ENCODE results near the gene TEX14. TPM values are rescaled to one million over a fixed set of nuclear protein-coding genes. Genes with fewer than 3 reads are reported as not detected.

TEX14 gene
- 1 to 10 TPM in 1 of 7 donors, under 1 TPM in 6; 0.11 to 1.0 (median 0.24) TPM for total RNA-seq
- polyA plus RNA-seq: under 1 TPM; 0.34 to 0.48 TPM
- long read RNA-seq, donor 1: 0 reads
- long read RNA-seq, donor 2, full-length matches to known transcripts: 1 of 1 reads
- long read RNA-seq, donor 2, partial matches to known transcripts: 0 of 1 reads
- long read RNA-seq, donor 2, other reads (novel, unspliced or antisense): 0 of 1 reads
- long read RNA-seq, donor 3: 0 reads

GRCh38 chr17:58691701-58692238 is at the start of gene TEX14:
TSS of gene TEX14 (minus strand) at chr17:58692045. CDS start at chr17:58652001, 40,044 bp downstream.
- peak within 1 kb of the TSS; percentile 67 for H3K4me3 ChIP-seq
- 78 to 84% (median 79%) methylated on average over 18 to 19 of the region's 19 CpGs for WGBS, 3 donors
- H3K4me1 ChIP-seq (ENCODE audit: insufficient read depth): peaks cover 2% of the 10 kb centered on the region
- no peaks in the 10 kb centered on the region for H3K9me3 ChIP-seq
- no peaks in the 10 kb centered on the region for H3K36me3 ChIP-seq
- peak within 1 kb of the TSS; percentile 15 to 85 for H3K27ac ChIP-seq
- peak; percentile 13 to 50 (median 32) for DNase-seq
- intact Hi-C loops (cut with DNase I): loop anchor here in 1 of 4 donors (5.0 to 10.0 kb wide), 2 partner anchors 64 to 107 kb away; no protein-coding TSS in a partner anchor
- H3K27me3 ChIP-seq: no peaks in the 10 kb centered on the region
- no peak for TF ChIP-seq EP300 (IDR thresholded peaks at IDR 0.05)
- TF ChIP-seq CTCF (IDR thresholded peaks at IDR 0.05): no peak
- no peak for TF ChIP-seq POLR2A (IDR thresholded peaks at IDR 0.05)

GRCh38 chr17:58741121-58741625 is 49.3 kb upstream of the TEX14 start:
- no peak for DNase-seq
- WGBS, 3 donors: 87 to 90% (median 89%) methylated on average over 8 of the region's 8 CpGs
- Histone ChIP-seq H3K27ac (no peak overlapping the region), H3K4me1 (ENCODE audit: insufficient read depth) (no peaks in the 10 kb centered on the region), H3K27me3 (no peaks in the 10 kb centered on the region), H3K4me3 (no peak overlapping the region), H3K9me3 (no peaks in the 10 kb centered on the region), H3K36me3 (no peaks in the 10 kb centered on the region)
- TF ChIP-seq POLR2A (IDR thresholded peaks at IDR 0.05) (no peak), EP300 (IDR thresholded peaks at IDR 0.05) (no peak), CTCF (IDR thresholded peaks at IDR 0.05) (no peak)
- intact Hi-C loops (cut with DNase I): no loop called here

- no peak for DNase-seq
- Histone ChIP-seq H3K9me3 (no peaks in the 10 kb centered on the region), H3K27me3 (no peaks in the 10 kb centered on the region), H3K4me1 (ENCODE audit: insufficient read depth) (no peaks in the 10 kb centered on the region), H3K36me3 (no peaks in the 10 kb centered on the region), H3K27ac (no peak overlapping the region), H3K4me3 (no peak overlapping the region)
- no peak for TF ChIP-seq CTCF (IDR thresholded peaks at IDR 0.05)
- no peak for TF ChIP-seq POLR2A (IDR thresholded peaks at IDR 0.05)
- TF ChIP-seq EP300 (IDR thresholded peaks at IDR 0.05): no peak
- WGBS, 3 donors: 65 to 77% (median 65%) methylated on average over 3 of the region's 3 CpGs
- intact Hi-C loops (cut with DNase I): no loop called here
Measured at GRCh38 chr17:58734811-58735210, 43.0 kb upstream of the TEX14 start.

GRCh38 chr17:58734040-58734439 is 42.2 kb upstream of the TEX14 start:
- TF ChIP-seq POLR2A (IDR thresholded peaks at IDR 0.05): no peak
- no peak for TF ChIP-seq CTCF (IDR thresholded peaks at IDR 0.05)
- TF ChIP-seq EP300 (IDR thresholded peaks at IDR 0.05): no peak
- WGBS, 3 donors: 83 to 96% (median 84%) methylated on average over 3 of the region's 3 CpGs
- intact Hi-C loops (cut with DNase I): no loop called here

More at GRCh38 chr17:58734040-58734439, 42.2 kb upstream of the TEX14 start:
- no peak overlapping the region for H3K27ac ChIP-seq
- H3K36me3 ChIP-seq: no peaks in the 10 kb centered on the region
- no peak overlapping the region for H3K4me3 ChIP-seq
- no peak for DNase-seq
- no peaks in the 10 kb centered on the region for H3K27me3 ChIP-seq
- no peaks in the 10 kb centered on the region for H3K9me3 ChIP-seq
- no peaks in the 10 kb centered on the region for H3K4me1 ChIP-seq (ENCODE audit: insufficient read depth)

Data from ovary (tissue), 10 donors.